Fibroblast of pulmonary artery (primary cell): ENCODE data around the gene CNOT6L.
A peak's percentile ranks its signal among the peaks of the same experiment; 100 is the strongest.

Experiments used
- DNase-seq: peaks from one replicate; pipeline ENCODE4 v3.0.0-alpha.2; 2010; ENCODE audit warnings: low read depth
- H3K4me3 ChIP-seq: replicated peaks from 2 replicates; pipeline ENCODE4 v1.5.1; 2011; ENCODE audit warnings: low read depth, mild to moderate bottlenecking, control low read depth, low read length, moderate library complexity
- CTCF ChIP-seq: IDR thresholded peaks from 2 replicates; pipeline ENCODE4 v1.5.1; 2011; ENCODE audit warnings: mild to moderate bottlenecking, control low read depth, low read length, inconsistent platforms; ENCODE audit errors: missing control alignments

Gene CNOT6L

GRCh38 chr4:77703666-77704065 is 115.5 kb downstream of the CNOT6L start:
- no peak for TF ChIP-seq CTCF
- H3K4me3 ChIP-seq = no peak overlapping the region
- no peak for DNase-seq

GRCh38 chr4:77701121-77701520 is 118.0 kb downstream of the CNOT6L start:
- no peak overlapping the region for H3K4me3 ChIP-seq
- TF ChIP-seq CTCF = no peak
- no peak for DNase-seq

- DNase-seq = peak; percentile 85
- no peak overlapping the region for H3K4me3 ChIP-seq
- TF ChIP-seq CTCF = peak; percentile 39
These were observed 119.4 kb downstream of the CNOT6L start for GRCh38 chr4:77699731-77700210.

GRCh38 chr4:77697860-77698590 is 121.1 kb downstream of the CNOT6L start:
- H3K4me3 ChIP-seq = no peak overlapping the region
- peak; percentile 72 for TF ChIP-seq CTCF
- DNase-seq = peak; percentile 84

- DNase-seq = peak; percentile 94
- H3K4me3 ChIP-seq = no peak overlapping the region
- no peak for TF ChIP-seq CTCF
These were observed 123.4 kb downstream of the CNOT6L start for GRCh38 chr4:77695774-77696173.

GRCh38 chr4:77692847-77693432 is 126.2 kb downstream of the CNOT6L start:
- no peak for TF ChIP-seq CTCF
- DNase-seq = no peak
- no peak overlapping the region for H3K4me3 ChIP-seq
